Amygdala (tissue), 56 donors: ENCODE results near the gene RIT2.

Experiments used
- DNase-seq, 56 donors: peaks; one replicate each; lab custom pipeline; 2025; lab: John Stamatoyannopoulos, UW

Gene RIT2

DNA sequence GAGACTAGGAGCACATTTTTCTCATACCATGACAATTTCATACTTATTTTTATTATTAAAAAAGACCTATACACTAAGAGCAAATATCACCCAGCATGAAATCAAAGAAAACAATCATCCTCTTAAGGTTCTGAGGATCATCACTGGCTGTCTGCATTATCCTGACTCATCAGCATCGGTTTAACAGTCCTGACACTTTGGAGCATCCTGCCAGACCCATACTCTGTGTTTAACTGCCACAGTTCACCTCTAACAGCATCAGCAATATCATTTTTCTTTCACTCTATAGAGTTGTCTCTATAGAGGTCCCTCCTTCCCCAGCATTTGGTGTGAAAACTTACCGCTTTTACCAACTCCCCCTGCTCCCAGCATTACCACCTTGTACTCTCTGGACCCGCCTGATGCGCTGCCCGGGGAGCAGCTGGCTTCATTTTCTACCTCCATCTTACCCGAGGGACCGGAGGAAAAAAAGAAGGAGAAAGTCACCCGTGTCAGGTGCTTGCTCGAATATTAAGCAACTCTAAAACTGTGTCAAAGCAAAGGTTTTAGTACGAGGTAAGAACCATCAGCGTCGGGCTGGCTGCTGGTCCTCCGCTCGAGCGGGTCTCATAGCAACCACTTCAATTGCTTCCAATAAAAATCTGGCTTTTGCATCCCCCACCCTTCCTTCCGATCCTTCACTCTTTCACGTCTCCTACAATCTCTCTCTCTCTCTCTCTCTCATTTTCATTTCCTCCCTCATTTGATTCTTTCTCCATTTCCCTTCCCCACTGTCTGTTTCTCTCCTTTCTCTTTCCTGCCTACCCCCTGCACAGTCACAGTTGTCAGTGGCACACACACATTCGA lies at the start of gene RIT2:
Gene RIT2 (minus strand): TSS at position 610 of the 846 bp plus-strand sequence.
- peak in 21 of 56 donors; percentile 1 to 49 (median 7) for DNase-seq

DNA sequence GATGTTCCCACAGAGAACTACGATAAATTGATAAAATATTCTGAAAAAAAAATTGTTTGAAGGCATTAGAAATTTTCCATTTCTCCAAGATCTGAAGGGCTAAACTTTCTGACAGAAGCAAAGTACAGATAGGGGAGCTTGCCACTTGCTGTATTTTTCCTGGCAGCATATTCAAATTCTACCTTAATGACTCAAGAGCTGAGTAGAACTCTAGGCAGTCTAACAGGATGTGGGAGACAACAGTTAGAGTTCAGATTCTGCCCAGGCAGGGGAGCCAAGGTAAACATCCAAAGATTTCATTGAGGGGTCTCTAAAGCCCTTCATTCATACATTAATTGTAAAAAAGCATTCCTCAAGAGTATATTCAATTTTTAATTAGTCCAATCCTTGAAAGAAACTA lies 46.0 kb upstream of the RIT2 start:
- DNase-seq: no peak

GRCh38 chr18:43160509-43160908 lies 45.0 kb upstream of the RIT2 start:
- no peak for DNase-seq

DNA sequence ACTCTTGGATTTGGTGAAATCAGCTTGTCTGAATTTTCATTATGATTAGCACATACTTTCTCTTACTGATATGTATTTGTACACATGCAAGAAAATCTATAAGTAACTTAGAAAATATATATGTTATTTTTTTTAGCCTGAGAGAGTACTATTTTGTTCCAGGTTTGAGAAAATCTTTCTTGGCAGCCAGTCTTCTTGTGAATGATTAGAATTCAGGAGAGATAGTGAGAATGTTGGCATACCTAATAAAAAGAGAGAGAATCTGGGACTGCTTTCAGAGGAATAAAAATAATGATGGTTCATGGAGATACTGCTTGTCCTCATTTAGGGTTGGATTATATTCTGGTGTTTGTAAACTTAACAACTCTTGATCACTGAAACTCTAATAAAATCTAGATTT lies 44.4 kb upstream of the RIT2 start:
- DNase-seq: no peak

DNA sequence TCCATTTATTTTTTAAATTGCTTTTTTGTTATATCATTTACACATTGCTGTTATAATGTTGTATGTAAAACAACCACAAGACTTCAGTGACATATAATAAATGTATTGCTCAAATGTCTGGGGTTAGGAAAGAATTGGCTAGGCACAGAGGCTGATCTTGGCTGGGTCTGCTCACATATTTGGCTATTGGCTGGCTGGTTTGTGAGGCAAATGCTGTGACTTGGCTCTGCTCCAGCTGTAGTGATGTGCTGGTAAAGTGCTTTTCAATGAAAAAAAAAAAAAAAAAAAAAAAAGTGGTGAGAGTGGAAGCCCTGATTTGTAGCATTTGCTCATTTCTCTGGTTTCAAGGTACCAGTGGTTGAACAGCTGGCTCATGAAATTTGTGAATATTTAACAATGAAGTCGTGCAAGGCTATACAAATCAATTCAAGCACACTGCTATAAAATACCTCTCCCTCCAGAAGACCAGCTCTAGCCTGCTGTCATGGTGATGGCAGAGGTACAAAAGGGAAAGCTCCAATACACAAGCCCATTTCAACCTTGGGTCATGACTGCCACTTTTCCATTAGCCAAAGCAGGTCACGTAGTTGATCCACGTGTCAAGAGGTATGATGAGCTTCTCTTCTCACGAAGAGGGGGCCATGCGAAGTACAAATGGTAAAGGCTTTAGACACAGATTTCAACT lies 43.7 kb upstream of the RIT2 start:
- DNase-seq: peak in 7 of 56 donors; percentile 0 to 13 (median 5)

DNA sequence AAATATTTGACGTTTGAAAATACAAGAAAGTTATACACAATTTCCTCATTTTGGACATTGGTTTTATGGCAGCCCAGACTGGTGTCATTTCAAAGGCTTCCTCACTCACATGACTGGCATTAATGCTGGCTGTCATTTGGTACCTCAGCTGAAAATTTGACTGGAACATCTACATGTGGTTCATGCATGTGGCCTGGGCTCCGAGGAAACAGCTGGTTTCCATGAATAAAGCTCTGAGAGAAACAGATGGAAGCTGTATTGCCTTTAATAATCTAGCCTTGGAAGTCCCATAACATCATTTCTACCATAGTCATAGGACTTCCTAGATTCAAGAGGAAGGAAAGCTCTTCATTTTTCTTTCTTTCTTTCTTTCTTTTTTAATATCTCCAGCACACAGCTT lies 42.9 kb upstream of the RIT2 start:
- no peak for DNase-seq

DNA sequence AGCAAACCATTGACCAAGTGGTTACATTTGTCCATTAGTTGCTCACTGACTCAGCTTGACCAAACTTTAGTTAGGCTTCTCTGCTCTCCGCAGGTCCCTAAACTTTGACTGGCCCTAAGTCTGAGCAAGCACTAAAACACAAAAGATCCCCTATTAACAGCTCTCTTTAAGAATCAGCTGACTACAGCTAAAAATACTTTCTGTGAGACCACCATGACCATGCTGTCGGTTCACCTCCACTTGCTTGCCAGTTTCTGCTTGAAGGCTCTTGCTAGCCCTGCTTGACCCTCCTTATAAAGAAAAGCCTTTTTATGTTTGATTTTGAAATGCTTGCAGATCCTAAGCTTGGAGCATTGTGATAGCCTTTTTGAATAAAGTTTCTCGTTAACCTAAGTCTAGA lies 40.4 kb upstream of the RIT2 start:
- no peak for DNase-seq

DNA sequence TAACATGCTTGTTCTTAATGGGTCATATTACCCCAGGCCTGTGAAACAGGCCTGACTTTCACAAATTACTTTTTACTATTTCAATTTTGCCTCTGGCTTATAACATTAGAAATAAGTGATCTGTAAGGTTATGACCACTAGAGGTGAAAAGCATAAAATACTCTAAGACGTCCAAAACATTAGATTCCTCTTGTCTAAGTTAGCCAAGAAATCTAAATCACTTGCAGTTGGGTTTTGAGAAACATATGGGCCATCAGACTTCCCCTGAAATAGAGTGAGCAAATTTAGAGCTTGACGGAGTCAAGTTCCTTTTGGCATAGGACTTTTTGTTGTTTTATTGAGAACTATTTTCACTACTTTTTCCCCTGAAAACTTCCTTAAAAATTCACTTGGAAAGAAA lies 32.7 kb upstream of the RIT2 start:
- DNase-seq: no peak

- no peak for DNase-seq
Observed at GRCh38 chr18:43141208-43141607, 25.7 kb upstream of the RIT2 start.

- no peak for DNase-seq
Observed at GRCh38 chr18:43139288-43139946, 23.9 kb upstream of the RIT2 start.

DNA sequence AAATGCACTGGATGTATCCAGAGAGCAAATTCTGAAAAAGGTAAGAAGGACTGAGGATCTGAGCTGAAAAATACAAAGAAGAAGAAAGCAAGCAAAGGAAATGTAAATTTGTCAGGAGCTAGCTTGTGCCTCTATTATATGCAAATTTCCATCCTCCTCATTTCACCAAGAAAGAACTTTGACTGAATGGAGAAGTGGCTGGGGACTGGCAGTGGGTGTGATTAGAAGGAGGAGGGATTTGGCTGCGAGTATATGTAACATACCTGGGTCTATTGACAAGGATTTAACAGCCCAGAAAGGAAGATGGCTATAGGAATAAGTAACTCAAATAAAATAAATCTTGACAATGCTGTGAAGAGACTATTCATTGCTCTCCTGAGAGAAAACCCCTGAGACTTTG lies 19.4 kb upstream of the RIT2 start:
- no peak for DNase-seq

DNA sequence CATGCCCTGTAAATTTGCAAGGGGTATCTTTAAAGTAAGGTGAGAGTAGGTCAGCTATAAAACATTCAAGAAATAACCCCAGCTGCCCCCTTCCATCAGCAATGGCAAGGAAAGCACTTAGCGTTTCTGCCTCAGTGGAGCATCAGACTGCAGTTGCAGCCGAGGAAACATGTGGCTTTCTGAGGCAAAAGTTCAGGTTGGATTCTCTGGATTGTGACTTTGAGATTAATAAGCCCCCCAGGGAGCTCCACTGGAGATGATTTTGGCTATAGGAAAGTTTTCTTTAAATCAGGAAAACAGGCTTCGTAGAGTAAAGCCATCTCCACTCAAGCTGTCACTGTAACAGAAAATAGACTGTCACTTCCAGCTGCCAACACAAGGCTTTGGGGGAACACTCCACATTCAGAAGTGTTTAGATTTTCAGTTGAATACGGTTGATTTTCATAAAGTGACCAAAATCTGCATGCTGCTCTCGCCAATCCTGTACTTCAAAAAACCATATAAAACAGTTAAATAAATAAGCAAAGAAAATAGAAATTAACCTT lies 15.3 kb upstream of the RIT2 start:
- no peak for DNase-seq

- DNase-seq: peak in 1 of 56 donors; percentile 1
Observed at GRCh38 chr18:43129946-43130524, 14.6 kb upstream of the RIT2 start.

- no peak for DNase-seq
Observed at GRCh38 chr18:43125471-43125870, 10.0 kb upstream of the RIT2 start.

DNA sequence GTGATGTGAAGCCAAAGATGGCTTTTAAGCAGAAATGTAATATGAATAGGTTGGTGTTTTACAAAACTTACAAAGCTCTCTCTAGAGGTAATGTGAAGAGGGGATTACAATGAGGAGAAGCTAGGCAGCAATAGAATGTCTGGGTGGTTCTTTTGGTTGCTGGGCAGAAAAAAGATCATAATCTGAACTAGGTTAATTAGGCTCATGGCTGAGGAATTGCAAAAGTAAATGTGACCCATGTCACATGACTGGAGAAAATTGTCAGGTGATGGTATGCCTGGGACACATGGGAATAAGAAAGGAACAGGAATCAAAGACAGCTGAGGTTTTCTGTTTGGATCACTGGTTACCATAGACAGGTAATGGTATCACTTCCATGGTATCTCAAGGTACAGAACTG lies 7.5 kb upstream of the RIT2 start:
- no peak for DNase-seq

DNA sequence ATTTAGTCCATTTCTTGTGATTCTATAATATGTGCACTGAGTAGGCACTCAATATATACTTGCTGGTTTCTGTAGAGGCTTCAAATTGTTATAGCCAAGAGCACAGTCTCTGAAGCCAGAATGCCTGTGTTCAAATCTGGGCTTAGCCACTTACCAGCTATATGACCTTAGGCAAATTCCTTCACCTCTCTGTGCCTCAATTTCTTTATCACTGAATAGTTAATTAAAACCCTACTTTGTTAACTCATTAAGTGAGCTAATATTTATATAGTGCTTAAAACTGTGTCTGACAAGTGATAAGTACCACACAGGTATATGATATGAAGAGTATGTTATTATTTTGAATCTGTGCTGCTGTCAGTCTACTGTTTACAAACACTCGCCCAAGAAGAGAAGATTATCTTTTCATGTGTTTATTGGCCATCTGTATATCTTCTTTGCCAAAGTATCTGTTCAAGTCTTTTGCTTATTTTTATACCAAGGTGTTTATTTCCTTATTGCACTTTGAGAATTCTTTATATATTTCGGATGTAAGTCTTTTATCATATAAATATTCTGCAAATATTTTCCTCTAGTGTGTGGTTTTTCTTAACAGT lies 1.3 kb upstream of the RIT2 start:
- DNase-seq: no peak

DNA sequence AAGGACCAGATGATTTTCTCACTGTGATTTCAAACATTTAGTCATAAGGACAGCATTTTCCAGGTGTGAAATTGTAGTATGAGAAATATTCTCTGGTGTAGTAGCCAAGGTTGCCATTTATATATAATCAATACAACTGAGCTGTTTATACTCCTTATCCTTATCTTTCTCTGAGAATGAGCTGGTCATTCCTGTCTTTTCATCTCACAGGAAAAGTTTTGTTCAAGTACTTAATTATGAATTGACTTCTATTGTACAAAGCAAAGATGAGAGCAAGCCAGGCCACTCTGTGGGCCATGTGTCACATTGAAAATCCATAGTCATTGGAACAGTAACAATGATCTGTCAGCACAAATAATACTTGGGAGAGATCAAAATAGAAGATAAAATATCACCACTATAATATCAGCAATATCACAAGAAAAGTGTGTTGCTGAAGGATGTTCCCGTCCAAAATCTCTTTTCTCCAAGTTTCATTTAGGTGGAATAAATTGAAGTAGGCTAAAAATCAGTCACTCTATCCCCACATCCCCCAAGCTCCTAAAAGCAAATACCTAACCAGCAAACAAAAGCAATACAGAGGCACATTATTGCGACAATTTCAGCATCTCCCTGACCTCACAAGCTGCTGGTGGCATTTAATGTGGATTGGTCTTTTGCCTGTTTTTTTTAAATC lies 2.1 kb downstream of the RIT2 start:
- no peak for DNase-seq

DNA sequence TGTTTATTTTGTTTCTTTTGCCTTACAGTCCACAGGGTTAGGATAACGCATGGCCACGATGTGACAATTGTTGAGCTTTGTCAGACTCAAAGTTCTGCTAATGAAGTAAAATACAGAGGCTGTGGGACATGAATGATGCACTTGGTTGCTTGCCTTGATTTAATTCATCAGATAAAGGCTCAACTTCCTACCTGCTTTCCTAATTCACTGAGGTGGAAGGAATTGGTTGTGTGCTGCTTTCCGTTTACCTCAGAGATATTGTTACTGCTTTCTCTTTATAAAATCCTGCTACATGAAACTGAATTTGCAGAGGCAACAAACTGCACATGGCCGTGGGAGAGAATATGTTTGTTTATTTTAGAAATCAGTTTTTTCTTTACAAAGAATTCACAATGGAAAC lies 6.6 kb downstream of the RIT2 start:
- DNase-seq: no peak

- no peak for DNase-seq
Observed at GRCh38 chr18:43108469-43108868, 7.0 kb downstream of the RIT2 start.

- DNase-seq: no peak
Observed at GRCh38 chr18:43093646-43094045, 21.8 kb downstream of the RIT2 start.
